Measurements from ENCODE around the gene MAN1C1. TPM values are rescaled to one million over a fixed set of nuclear protein-coding genes. Genes with fewer than 3 reads are reported as not detected.

Gene MAN1C1
- total RNA-seq, 1 experiment from 2014 or later = 9.3 TPM

GRCh38 chr1:25694167-25695007 is 77.8 kb downstream of the MAN1C1 start:
- Histone ChIP-seq H4K20me1 (ENCODE audit: control insufficient read depth, insufficient read depth, insufficient read length) (no peaks in the 10 kb centered on the region), H2BK120ac (ENCODE audit: low read depth, low read length, poor library complexity, severe bottlenecking) (no peak overlapping the region), H3T11ph (ENCODE audit: low read length) (no peak overlapping the region), H3K4me2 (ENCODE audit: insufficient read depth, insufficient read length, low read length) (no peak overlapping the region), H3K27me3 (ENCODE audit: insufficient read depth, low read length) (no peaks in the 10 kb centered on the region), H2BK20ac (ENCODE audit: low read depth, low read length, poor library complexity, severe bottlenecking) (no peak overlapping the region), H2AK5ac (ENCODE audit: insufficient read length, low read length) (no peak overlapping the region), H4K91ac (ENCODE audit: insufficient read length, low read depth, low read length) (no peak overlapping the region), H4K5ac (ENCODE audit: insufficient read length, low read depth, low read length) (no peak overlapping the region), H3K9ac (ENCODE audit: extremely low read depth, insufficient read length, low read length) (no peak overlapping the region), H2BK12ac (ENCODE audit: insufficient read length, low read depth, low read length) (no peak overlapping the region), H3K4ac (ENCODE audit: low read depth, low read length) (no peak overlapping the region), H4K8ac (replicated peaks; ENCODE audit: insufficient read length, low read depth, low read length) (no peak overlapping the region), H3K56ac (ENCODE audit: insufficient read length, low read depth, low read length) (no peak overlapping the region), H3K23ac (ENCODE audit: insufficient read length, low read depth, low read length) (no peak overlapping the region), H2AFZ (ENCODE audit: low read length) (no peak overlapping the region), H3K79me1 (ENCODE audit: insufficient read depth, low read depth, low read length, poor library complexity, severe bottlenecking) (no peaks in the 10 kb centered on the region), H3K9me3 (ENCODE audit: control insufficient read depth, low read depth, low read length) (no peaks in the 10 kb centered on the region), H3K27ac (ENCODE audit: insufficient read length, low read depth, low read length) (no peak overlapping the region), H3K4me1 (ENCODE audit: insufficient read depth, low read length) (peaks cover 3% of the 10 kb centered on the region; the same call in 1 of the 2 replicates), H3K79me2 (ENCODE audit: insufficient read depth, low read length) (no peaks in the 10 kb centered on the region; the same call in 1 of the 2 replicates), H2BK15ac (ENCODE audit: low read depth, low read length) (no peak overlapping the region), H3K23me2 (ENCODE audit: insufficient read length, low read depth, low read length, poor library complexity, severe bottlenecking) (no peaks in the 10 kb centered on the region), H3K14ac (ENCODE audit: insufficient read depth, low read length) (no peak overlapping the region), H2BK5ac (ENCODE audit: insufficient read length, low read length) (no peak overlapping the region), H3K18ac (ENCODE audit: insufficient read length, low read depth, low read length) (no peak overlapping the region)
- peak; percentile 22; the same call in 1 of the 3 replicates for TF ChIP-seq CTCF (conservative IDR thresholded peaks at IDR 0.05)
- Mint-ChIP-seq H3K36me3 (ENCODE audit: insufficient read depth in 1 of 3, low read depth in 3 of 3) (no peaks in the 10 kb centered on the region), H3K27ac (no peak overlapping the region; a peak in 2 of 7 replicates), H3K4me1 (peaks cover 28 to 34% of the 10 kb centered on the region in 2 experiments), H3K9me3 (no peaks in the 10 kb centered on the region), H3K4me3 (no peak overlapping the region), H3K27me3 (ENCODE audit: low read depth) (no peaks in the 10 kb centered on the region)
- peak; percentile 27 for DNase-seq
- no CpG with 5 or more reads among the region's 9 CpGs for WGBS (ENCODE audit: extremely low coverage, insufficient read length, low lambda C conversion rate)
